Adrenal gland (tissue), 5 donors: ENCODE results near the gene AFTPH.

Experiments used
- CTCF ChIP-seq, 6 experiments: fragments of 450-650 bp in 4 of 6; fragments of 200-600 bp in 2 of 6; sonication (generic) in 1 of 6; IDR thresholded peaks; 1 replicate in 5 of 6; 2 replicates in 1 of 6; pipeline versions ENCODE4 v1.5.1 to v1.8.0; 2016 to 2021; ENCODE audit warnings: antibody characterized with exemption in 6 of 6, mild to moderate bottlenecking in 2 of 6, moderate library complexity in 1 of 6
- POLR2A ChIP-seq, 2 donors: fragments of 450-650 bp; IDR thresholded peaks; one replicate each; pipeline ENCODE4 v1.6.1; 2017; ENCODE audit warnings: antibody characterized with exemption in 2 of 2, mild to moderate bottlenecking in 2 of 2, moderate library complexity in 1 of 2
- donor health status: DM: no; HTN: no; CAD: no.

- TF ChIP-seq CTCF (IDR thresholded peaks at IDR 0.05), result peak; percentile 62 to 88 (median 84)
- TF ChIP-seq POLR2A (IDR thresholded peaks at IDR 0.05), result peak; percentile 19
Measured at GRCh38 chr2:64522843-64523428, 1.2 kb upstream of the AFTPH start.
